ENCODE measurements around the gene NUDT2.

NUDT2 gene

DNA sequence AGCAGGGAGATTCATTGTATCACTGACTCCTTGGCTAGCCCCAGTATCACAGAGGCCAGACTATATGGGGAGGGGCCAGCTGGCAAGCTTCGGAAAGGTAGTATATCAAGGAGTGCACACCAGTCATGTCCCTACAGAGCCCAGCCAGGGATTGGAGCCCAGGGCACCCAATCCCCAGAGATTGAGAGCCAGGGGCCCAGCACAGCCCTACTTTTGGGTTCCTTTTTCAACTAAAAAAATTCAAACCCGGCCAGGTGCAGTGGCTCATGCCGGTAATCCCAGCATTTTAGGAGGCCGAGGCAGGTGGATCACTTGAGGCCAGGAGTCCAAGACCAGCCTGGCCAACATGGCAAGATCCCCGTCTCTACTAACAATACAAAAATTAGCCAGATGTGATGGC lies 52.7 kb downstream of the NUDT2 start:
- Histone ChIP-seq H3K9ac (ENCODE audit: insufficient read length) (no peak overlapping the region), H3K27ac (no peak overlapping the region), H3K36me3 (ENCODE audit: insufficient read depth, low read length) (no peaks in the 10 kb centered on the region), H3K4me3 (no peak overlapping the region), H3K9me3 (ENCODE audit: low read depth, low read length) (no peaks in the 10 kb centered on the region)
- no peak for TF ChIP-seq POLR2AphosphoS5 (IDR thresholded peaks at IDR 0.05; ENCODE audit: borderline replicate concordance, low read depth, low read length)
- TF ChIP-seq EZH2 (IDR thresholded peaks at IDR 0.05) = no peak
- no peak for DNase-seq (ENCODE audit: low read depth, low spot score)

DNA sequence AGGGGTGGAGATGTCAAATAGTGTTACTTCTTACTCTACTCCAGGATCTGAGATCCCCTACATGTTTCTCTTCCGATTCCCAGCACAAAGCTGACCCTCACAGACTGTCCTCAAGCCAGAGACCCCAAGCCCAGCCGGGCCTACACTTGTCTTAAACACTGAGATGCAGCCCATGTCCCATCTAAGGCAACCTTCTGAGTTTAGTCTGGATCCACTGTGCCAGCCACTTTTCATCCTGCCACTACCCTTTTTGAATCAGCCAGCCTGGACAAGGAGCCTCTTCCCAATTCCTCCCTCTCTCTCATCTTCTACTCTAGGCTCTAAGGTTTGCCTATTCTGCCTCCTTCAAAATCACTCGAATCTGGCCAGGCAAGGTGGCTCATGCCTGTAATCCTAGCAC lies 53.5 kb downstream of the NUDT2 start:
- Histone ChIP-seq H3K36me3 (ENCODE audit: insufficient read depth, low read length) (no peaks in the 10 kb centered on the region), H3K9ac (ENCODE audit: insufficient read length) (no peak overlapping the region), H3K9me3 (ENCODE audit: low read depth, low read length) (no peaks in the 10 kb centered on the region), H3K27ac (no peak overlapping the region), H3K4me3 (no peak overlapping the region)
- TF ChIP-seq FOXP2 (optimal IDR thresholded peaks at IDR 0.05; ENCODE audit: control extremely low read depth, extremely low read length, insufficient read depth) (no peak), POLR2AphosphoS5 (IDR thresholded peaks at IDR 0.05; ENCODE audit: borderline replicate concordance, low read depth, low read length) (no peak), EZH2 (IDR thresholded peaks at IDR 0.05) (no peak)
- DNase-seq (ENCODE audit: low read depth, low spot score) = no peak

DNA sequence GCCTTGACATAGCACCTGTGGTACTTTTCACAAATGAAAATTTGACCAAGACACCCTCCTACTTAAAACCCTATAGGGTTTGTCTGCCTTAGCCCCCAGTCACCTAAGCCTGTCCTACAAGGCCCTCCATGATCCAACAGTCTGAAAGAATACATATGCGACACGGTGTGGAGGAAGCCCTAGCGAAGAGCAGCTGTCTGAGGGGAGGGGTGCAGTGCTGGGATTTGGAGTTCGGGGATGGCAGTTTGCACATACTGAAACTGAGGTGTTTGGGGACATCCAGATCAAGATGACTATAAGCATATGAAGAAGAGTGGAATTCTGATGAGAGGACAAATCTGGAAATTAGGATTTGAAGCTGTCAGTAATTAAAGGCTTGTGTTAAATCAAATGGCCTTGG lies 54.5 kb downstream of the NUDT2 start:
- no peaks in the 10 kb centered on the region for H3K9me3 ChIP-seq (ENCODE audit: low read depth, low read length)
- DNase-seq (ENCODE audit: low read depth, low spot score) = no peak
- H3K36me3 ChIP-seq (ENCODE audit: insufficient read depth, low read length) = no peaks in the 10 kb centered on the region
- no peak overlapping the region for H3K9ac ChIP-seq (ENCODE audit: insufficient read length)
- H3K27ac ChIP-seq = no peak overlapping the region
- H3K4me3 ChIP-seq = no peak overlapping the region
- TF ChIP-seq FOXP2 (optimal IDR thresholded peaks at IDR 0.05; ENCODE audit: control extremely low read depth, extremely low read length, insufficient read depth) (no peak), EZH2 (IDR thresholded peaks at IDR 0.05) (no peak), POLR2AphosphoS5 (IDR thresholded peaks at IDR 0.05; ENCODE audit: borderline replicate concordance, low read depth, low read length) (no peak)

DNA sequence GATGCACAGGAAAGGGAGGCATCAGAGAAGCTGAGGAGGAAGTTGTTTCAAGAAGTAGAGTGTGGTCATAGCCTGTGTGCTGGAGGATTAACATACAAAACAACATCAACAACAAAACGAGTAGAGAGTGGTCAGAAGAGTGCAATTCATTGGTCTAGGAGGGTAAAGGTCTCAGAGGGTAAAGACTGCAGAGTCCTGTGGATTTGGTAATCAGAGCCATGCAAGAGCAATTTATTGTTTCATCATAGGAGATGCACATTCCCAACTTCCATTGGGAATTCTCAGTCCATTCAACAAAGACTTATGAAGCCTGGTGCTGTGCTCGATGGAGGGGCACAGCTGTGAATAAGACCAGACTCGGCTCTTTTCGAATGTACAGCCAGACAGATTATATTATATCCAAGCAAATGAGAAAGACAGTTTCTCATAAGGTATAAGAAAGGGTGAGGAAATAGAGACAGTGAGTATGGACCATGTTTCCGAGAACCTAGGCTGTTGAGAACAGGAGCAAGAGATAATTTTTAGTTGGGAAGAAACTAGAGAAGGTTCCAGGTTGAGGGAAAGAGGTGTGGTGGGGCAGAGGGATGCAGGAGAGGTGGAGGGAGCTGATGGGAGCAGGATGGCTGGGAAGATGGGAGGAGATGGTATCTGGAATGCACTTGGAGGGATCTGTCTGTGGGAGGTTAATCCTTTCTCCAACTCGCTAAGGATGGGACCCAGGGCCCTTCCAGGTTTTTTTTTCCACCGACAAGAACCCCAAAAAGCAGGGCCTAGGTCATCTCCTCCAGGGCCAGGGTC lies 55.2 kb downstream of the NUDT2 start:
- Histone ChIP-seq H3K27ac (no peak overlapping the region), H3K9ac (ENCODE audit: insufficient read length) (no peak overlapping the region), H3K36me3 (ENCODE audit: insufficient read depth, low read length) (no peaks in the 10 kb centered on the region), H3K4me3 (no peak overlapping the region), H3K9me3 (ENCODE audit: low read depth, low read length) (no peaks in the 10 kb centered on the region)
- no peak for DNase-seq (ENCODE audit: low read depth, low spot score)
- TF ChIP-seq EZH2 (IDR thresholded peaks at IDR 0.05) (no peak), POLR2AphosphoS5 (IDR thresholded peaks at IDR 0.05; ENCODE audit: borderline replicate concordance, low read depth, low read length) (no peak), FOXP2 (optimal IDR thresholded peaks at IDR 0.05; ENCODE audit: control extremely low read depth, extremely low read length, insufficient read depth) (no peak)

DNA sequence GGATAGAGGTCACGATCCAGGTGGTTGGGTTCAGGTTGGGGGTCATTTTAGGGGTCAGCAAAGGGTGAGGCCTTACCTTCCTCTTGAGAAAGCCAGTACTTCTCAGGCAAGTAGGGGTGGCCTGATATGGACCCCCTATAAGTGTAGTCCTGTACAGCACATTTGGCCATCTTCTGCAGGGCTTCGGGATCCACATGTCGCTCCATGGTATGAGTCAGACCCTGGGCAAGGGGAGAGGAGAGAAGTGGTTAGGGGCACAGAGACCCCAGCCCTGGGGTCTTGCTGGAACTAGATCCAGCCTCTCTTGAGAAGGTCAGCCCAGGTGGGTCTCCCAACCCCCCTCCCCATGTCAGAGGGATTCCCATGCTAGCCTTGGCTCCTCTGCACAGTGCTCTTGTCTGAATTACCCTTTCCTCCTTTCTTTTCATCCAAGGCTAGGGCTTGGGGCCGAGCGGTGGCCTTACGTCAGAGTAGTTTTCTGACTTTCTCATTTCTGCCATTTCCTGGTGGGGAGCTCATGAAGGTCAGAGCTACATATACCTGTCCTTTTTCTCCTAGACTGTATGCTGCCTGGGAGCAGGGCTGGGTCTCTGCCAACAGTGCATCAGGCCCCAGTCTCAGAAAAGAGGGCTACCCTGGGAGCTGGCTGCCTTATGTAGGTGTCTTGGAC lies 56.3 kb downstream of the NUDT2 start:
- Histone ChIP-seq H3K4me3 (no peak overlapping the region), H3K9ac (ENCODE audit: insufficient read length) (no peak overlapping the region), H3K36me3 (ENCODE audit: insufficient read depth, low read length) (no peaks in the 10 kb centered on the region), H3K9me3 (ENCODE audit: low read depth, low read length) (no peaks in the 10 kb centered on the region), H3K27ac (no peak overlapping the region)
- no peak for DNase-seq (ENCODE audit: low read depth, low spot score)
- TF ChIP-seq POLR2AphosphoS5 (IDR thresholded peaks at IDR 0.05; ENCODE audit: borderline replicate concordance, low read depth, low read length) (no peak), FOXP2 (optimal IDR thresholded peaks at IDR 0.05; ENCODE audit: control extremely low read depth, extremely low read length, insufficient read depth) (no peak), EZH2 (IDR thresholded peaks at IDR 0.05) (no peak)

DNA sequence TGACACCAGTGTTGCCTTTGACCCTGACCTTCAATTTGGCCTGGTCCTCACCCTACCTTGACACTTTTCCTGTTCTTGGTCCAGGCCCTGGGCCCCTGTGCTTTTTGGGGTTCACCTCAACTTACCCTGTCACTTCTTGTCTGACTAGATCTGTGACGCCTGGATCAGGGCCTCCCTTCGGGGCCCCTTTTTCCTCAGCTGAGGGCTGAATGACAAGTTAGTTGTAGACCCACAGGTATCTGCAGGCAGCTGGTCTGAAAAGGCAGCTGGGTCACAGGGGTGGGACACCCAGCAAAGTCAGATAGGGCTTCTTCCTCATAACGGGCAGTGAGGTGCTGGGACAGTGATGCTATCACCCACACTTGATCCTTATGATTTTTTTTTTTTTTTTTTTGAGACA lies 57.3 kb downstream of the NUDT2 start:
- TF ChIP-seq FOXP2 (optimal IDR thresholded peaks at IDR 0.05; ENCODE audit: control extremely low read depth, extremely low read length, insufficient read depth) (no peak), POLR2AphosphoS5 (IDR thresholded peaks at IDR 0.05; ENCODE audit: borderline replicate concordance, low read depth, low read length) (no peak), EZH2 (IDR thresholded peaks at IDR 0.05) (no peak)
- no peak overlapping the region for H3K9ac ChIP-seq (ENCODE audit: insufficient read length)
- no peaks in the 10 kb centered on the region for H3K36me3 ChIP-seq (ENCODE audit: insufficient read depth, low read length)
- DNase-seq (ENCODE audit: low read depth, low spot score) = no peak
- no peak overlapping the region for H3K4me3 ChIP-seq
- no peak overlapping the region for H3K27ac ChIP-seq
- no peaks in the 10 kb centered on the region for H3K9me3 ChIP-seq (ENCODE audit: low read depth, low read length)

DNA sequence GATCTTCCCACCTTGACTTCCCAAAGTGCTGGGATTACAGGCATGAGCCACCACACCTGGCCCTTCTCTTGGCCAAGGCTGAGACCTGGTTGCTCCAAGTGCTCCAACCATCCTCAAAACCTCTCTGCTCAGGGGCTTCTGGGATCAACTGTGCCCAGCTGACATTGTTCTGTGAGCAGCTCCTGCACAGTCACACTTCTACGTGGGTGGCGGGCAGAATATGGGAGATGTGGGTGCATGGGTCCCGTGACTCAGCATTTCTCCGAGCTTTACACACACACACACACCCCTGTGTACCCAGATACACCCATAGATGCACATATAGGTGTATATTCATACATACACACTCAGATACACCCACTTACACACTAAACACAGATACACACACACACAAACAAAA lies 57.9 kb downstream of the NUDT2 start:
- Histone ChIP-seq H3K4me3 (no peak overlapping the region), H3K9me3 (ENCODE audit: low read depth, low read length) (no peaks in the 10 kb centered on the region), H3K27ac (no peak overlapping the region), H3K9ac (ENCODE audit: insufficient read length) (no peak overlapping the region), H3K36me3 (ENCODE audit: insufficient read depth, low read length) (no peaks in the 10 kb centered on the region)
- no peak for TF ChIP-seq POLR2AphosphoS5 (IDR thresholded peaks at IDR 0.05; ENCODE audit: borderline replicate concordance, low read depth, low read length)
- no peak for TF ChIP-seq EZH2 (IDR thresholded peaks at IDR 0.05)
- no peak for TF ChIP-seq FOXP2 (optimal IDR thresholded peaks at IDR 0.05; ENCODE audit: control extremely low read depth, extremely low read length, insufficient read depth)
- DNase-seq (ENCODE audit: low read depth, low spot score) = no peak

DNA sequence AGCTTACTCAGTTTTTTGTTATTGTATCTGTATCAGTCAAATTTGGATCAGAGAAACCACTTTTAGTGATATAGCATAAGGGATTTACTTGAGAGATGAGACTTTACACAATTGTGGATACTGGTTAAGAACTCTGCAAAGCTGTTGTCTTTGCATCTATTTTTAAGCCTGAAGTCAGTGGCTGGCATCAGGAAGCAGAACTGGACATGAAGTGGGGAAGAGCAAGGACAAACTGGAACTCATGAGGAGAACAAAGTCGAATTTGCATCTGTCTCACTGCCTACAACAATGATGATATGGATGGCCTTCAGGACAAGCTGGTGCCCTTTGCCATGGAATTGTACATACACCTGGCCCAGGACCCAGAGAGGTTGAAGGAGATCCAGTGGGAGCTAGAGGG lies 63.1 kb downstream of the NUDT2 start:
- TF ChIP-seq POLR2AphosphoS5 (IDR thresholded peaks at IDR 0.05; ENCODE audit: borderline replicate concordance, low read depth, low read length) = no peak
- no peak for TF ChIP-seq EZH2 (IDR thresholded peaks at IDR 0.05)
- no peak for TF ChIP-seq FOXP2 (optimal IDR thresholded peaks at IDR 0.05; ENCODE audit: control extremely low read depth, extremely low read length, insufficient read depth)
- H3K4me3 ChIP-seq = no peak overlapping the region
- no peak for DNase-seq (ENCODE audit: low read depth, low spot score)
- no peaks in the 10 kb centered on the region for H3K9me3 ChIP-seq (ENCODE audit: low read depth, low read length)
- no peak overlapping the region for H3K27ac ChIP-seq
- no peaks in the 10 kb centered on the region for H3K36me3 ChIP-seq (ENCODE audit: insufficient read depth, low read length)
- H3K9ac ChIP-seq (ENCODE audit: insufficient read length) = no peak overlapping the region
